SK-N-MC (cell line): ENCODE data around the gene PLEKHG5.

ENCODE experiments used
- EZH2 ChIP-seq: fragments of 200-600 bp; sonication (generic); IDR thresholded peaks from one replicate; pipeline ENCODE4 v1.6.1; 2017; ENCODE audit warnings: antibody characterized with exemption
- POLR2AphosphoS5 ChIP-seq: IDR thresholded peaks from 2 replicates; pipeline ENCODE4 v1.6.1; 2012; ENCODE audit warnings: mild to moderate bottlenecking, low read depth, low read length, borderline replicate concordance

DNA sequence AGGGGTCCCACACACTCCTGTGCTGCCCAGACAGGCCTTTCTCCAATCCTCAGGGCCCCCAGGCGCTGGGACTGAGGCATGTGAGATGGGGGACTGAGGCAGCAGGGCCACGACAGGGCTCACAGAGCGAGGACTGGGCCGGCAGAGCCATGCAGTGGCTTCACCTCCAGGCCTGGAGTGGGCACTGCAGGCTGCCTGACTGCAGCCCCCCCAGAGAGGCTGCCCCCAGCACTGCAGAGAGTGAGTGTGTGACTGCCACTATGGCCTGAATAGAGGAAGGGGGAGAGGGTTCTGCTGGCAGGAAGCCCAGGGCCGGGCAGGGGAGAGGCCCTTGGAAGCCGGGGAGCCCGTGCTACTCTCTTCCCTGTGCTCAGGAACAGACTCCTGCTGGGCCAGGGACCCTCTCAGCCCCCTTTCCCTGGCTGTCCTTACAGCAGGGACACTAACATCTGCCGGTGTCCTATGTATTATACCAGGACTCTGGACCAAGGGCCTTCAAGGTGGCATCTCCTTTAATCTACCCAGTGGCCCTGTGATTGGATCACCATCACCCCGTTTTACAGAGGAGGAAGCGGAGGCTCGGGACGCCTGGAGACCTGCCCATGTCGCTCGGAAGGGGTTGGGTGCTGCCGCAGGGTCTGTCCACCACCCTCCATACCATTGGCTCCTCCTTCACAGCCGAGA, 20.2 kb upstream of the PLEKHG5 start:
- TF ChIP-seq EZH2, result no peak
- TF ChIP-seq POLR2AphosphoS5, result no peak
